GM12864 (cell line): ENCODE results near the gene AKAP7.

ENCODE experiments used
- DNase-seq: peaks from one replicate; pipeline ENCODE4 v3.0.0-alpha.2; 2011; ENCODE audit warnings: low read depth
- H3K4me3 ChIP-seq: 2 replicates; pipeline ENCODE4 v1.5.1; 2011; ENCODE audit warnings: mild to moderate bottlenecking, low read depth, low read length, control low read depth
- CTCF ChIP-seq: IDR thresholded peaks from 2 replicates; pipeline ENCODE4 v1.5.1; 2011; ENCODE audit warnings: low read depth, mild to moderate bottlenecking, moderate library complexity, low read length, control low read depth, inconsistent platforms; ENCODE audit errors: missing control alignments

Gene AKAP7

GRCh38 chr6:131191590-131191989 lies 56.3 kb downstream of the AKAP7 start:
- H3K4me3 ChIP-seq, result no peak overlapping the region
- TF ChIP-seq CTCF, result no peak
- no peak for DNase-seq

- no peak for DNase-seq
- no peak for TF ChIP-seq CTCF
These were observed 62.4 kb downstream of the AKAP7 start for GRCh38 chr6:131197716-131198115.

GRCh38 chr6:131199568-131200272 lies 64.5 kb downstream of the AKAP7 start:
- H3K4me3 ChIP-seq, result no peak overlapping the region
- DNase-seq, result peak; percentile 81

More at GRCh38 chr6:131197716-131198115, 62.4 kb downstream of the AKAP7 start:
- H3K4me3 ChIP-seq, result no peak overlapping the region

GRCh38 chr6:131205481-131206244 lies 70.4 kb downstream of the AKAP7 start:
- TF ChIP-seq CTCF, result no peak
- no peak overlapping the region for H3K4me3 ChIP-seq
- DNase-seq, result no peak

More at GRCh38 chr6:131199568-131200272, 64.5 kb downstream of the AKAP7 start:
- peak; percentile 84 for TF ChIP-seq CTCF

GRCh38 chr6:131206463-131207251 lies 71.4 kb downstream of the AKAP7 start:
- TF ChIP-seq CTCF, result no peak
- DNase-seq, result no peak
- H3K4me3 ChIP-seq, result no peak overlapping the region

- no peak for DNase-seq
- H3K4me3 ChIP-seq, result no peak overlapping the region
- TF ChIP-seq CTCF, result no peak
These were observed 73.5 kb downstream of the AKAP7 start for GRCh38 chr6:131208787-131209186.
